CD14-positive monocyte (primary cell): ENCODE results near the gene COL6A1. TPM values are rescaled to one million over a fixed set of nuclear protein-coding genes. Genes with fewer than 3 reads are reported as not detected.

ENCODE experiments used
- DNase-seq, 3 donors: peaks; one replicate each; pipeline ENCODE4 v3.0.0-alpha.2; 2011 to 2022
- H2AFZ ChIP-seq: 2 replicates; pipeline ENCODE4 v1.6.0; 2012; ENCODE audit warnings: mild to moderate bottlenecking, low read depth, low read length, inconsistent platforms; ENCODE audit not compliant: insufficient read depth, poor library complexity, severe bottlenecking
- H3K27ac ChIP-seq, 2 donors: 1 replicate in 1 of 2; 2 replicates in 1 of 2; pipeline ENCODE4 v1.5.1; 2012 to 2013; ENCODE audit warnings: low read length in 2 of 2, control low read depth in 1 of 2, inconsistent platforms in 1 of 2, low read depth in 1 of 2, mild to moderate bottlenecking in 1 of 2
- H3K27me3 ChIP-seq, 2 donors: one replicate each; pipeline versions ENCODE4 v1.6.0 to v1.6.1; 2011 to 2013; ENCODE audit warnings: low read length in 2 of 2; ENCODE audit not compliant: control insufficient read depth in 2 of 2, insufficient read depth in 2 of 2
- H3K36me3 ChIP-seq, 2 donors: replicated peaks in 1 of 2; 1 replicate in 1 of 2; 2 replicates in 1 of 2; pipeline versions ENCODE4 v1.5.1 to v1.6.1; 2012 to 2013; ENCODE audit warnings: low read length in 2 of 2, control low read depth in 1 of 2, inconsistent platforms in 1 of 2, mild to moderate bottlenecking in 1 of 2; ENCODE audit not compliant: insufficient read depth in 2 of 2, control insufficient read depth in 1 of 2
- H3K4me1 ChIP-seq, 2 donors: 1 replicate in 1 of 2; 2 replicates in 1 of 2; pipeline versions ENCODE4 v1.5.1 to v1.6.1; 2012 to 2013; ENCODE audit warnings: low read length in 2 of 2, control low read depth in 1 of 2, inconsistent platforms in 1 of 2, mild to moderate bottlenecking in 1 of 2, moderate library complexity in 1 of 2; ENCODE audit not compliant: insufficient read depth in 2 of 2, control insufficient read depth in 1 of 2
- H3K4me2 ChIP-seq: replicated peaks from 2 replicates; pipeline ENCODE3; 2012; ENCODE audit warnings: low read length, moderate library complexity, mild to moderate bottlenecking; ENCODE audit not compliant: poor library complexity, severe bottlenecking; ENCODE audit errors: extremely low read depth
- H3K4me3 ChIP-seq, 3 experiments: fragments of 200-600 bp in 1 of 3; sonication (generic) in 1 of 3; replicated peaks in 1 of 3; 1 replicate in 2 of 3; 2 replicates in 1 of 3; pipeline ENCODE4 v1.5.1; 2011 to 2013; ENCODE audit warnings: low read length in 3 of 3, mild to moderate bottlenecking in 3 of 3, control low read depth in 2 of 3, low read depth in 2 of 3, inconsistent platforms in 1 of 3, moderate library complexity in 1 of 3
- H3K79me2 ChIP-seq: 2 replicates; pipeline ENCODE4 v1.6.0; 2012; ENCODE audit warnings: mild to moderate bottlenecking, control low read depth, inconsistent platforms, low read length, moderate library complexity; ENCODE audit not compliant: insufficient read depth
- H3K9ac ChIP-seq: 2 replicates; pipeline ENCODE4 v1.6.0; 2017; ENCODE audit warnings: low read length, mild to moderate bottlenecking; ENCODE audit not compliant: insufficient read depth, poor library complexity, severe bottlenecking
- H3K9me3 ChIP-seq, 2 donors: replicated peaks in 1 of 2; 1 replicate in 1 of 2; 2 replicates in 1 of 2; pipeline versions ENCODE4 v1.5.1 to v1.6.1; 2012 to 2013; ENCODE audit warnings: low read length in 2 of 2, control low read depth in 1 of 2; ENCODE audit not compliant: control insufficient read depth in 1 of 2, insufficient read depth in 1 of 2
- H4K20me1 ChIP-seq: 2 replicates; pipeline ENCODE4 v1.6.0; 2012; ENCODE audit warnings: mild to moderate bottlenecking, low read length, control low read depth, moderate library complexity; ENCODE audit not compliant: insufficient read depth
- H3K27ac Mint-ChIP-seq, 7 donors: one replicate each; pipeline ENCODE4 v1.8.0; 2020; ENCODE audit warnings: mild to moderate bottlenecking in 7 of 7, mixed read lengths in 7 of 7, moderate library complexity in 6 of 7, inconsistent platforms in 2 of 7
- H3K27me3 Mint-ChIP-seq, 3 donors: one replicate each; pipeline ENCODE4 v1.8.0; 2021 to 2022; ENCODE audit warnings: low read depth in 3 of 3, mild to moderate bottlenecking in 3 of 3, mixed read lengths in 3 of 3, moderate library complexity in 3 of 3, inconsistent platforms in 1 of 3
- H3K36me3 Mint-ChIP-seq, 2 donors: one replicate each; pipeline ENCODE4 v1.8.0; 2020; ENCODE audit warnings: mixed read lengths in 2 of 2, inconsistent platforms in 1 of 2, mild to moderate bottlenecking in 1 of 2
- H3K4me1 Mint-ChIP-seq: one replicate; pipeline ENCODE4 v1.8.0; 2020; ENCODE audit warnings: mild to moderate bottlenecking, mixed read lengths
- H3K4me3 Mint-ChIP-seq, 2 donors: one replicate each; pipeline ENCODE4 v1.8.0; 2020; ENCODE audit warnings: mild to moderate bottlenecking in 2 of 2, mixed read lengths in 2 of 2, moderate library complexity in 1 of 2
- H3K9me3 Mint-ChIP-seq, 7 donors: one replicate each; pipeline ENCODE4 v1.8.0; 2020 to 2022; ENCODE audit warnings: mixed read lengths in 7 of 7, mild to moderate bottlenecking in 6 of 7, moderate library complexity in 6 of 7, inconsistent platforms in 2 of 7
- CTCF ChIP-seq: fragments of 200-600 bp; IDR thresholded peaks from one replicate; pipeline ENCODE4 v1.8.0; 2022; ENCODE audit warnings: antibody characterized with exemption, mild to moderate bottlenecking
- WGBS: methylation state at CpG from one replicate; pipeline ENCODE4 v1.1.5; 2013; ENCODE audit warnings: missing lambda C conversion rate; ENCODE audit not compliant: insufficient coverage; 5-methylcytosine and 5-hydroxymethylcytosine counted together
- intact Hi-C, 2 donors: fragments of 100-400 bp; cut with micrococcal nuclease; formaldehyde crosslinking; loops; one replicate each; pipeline versions ENCODE4 v1.15.0 to v1.15.1; 2023
- polyA plus RNA-seq, 3 donors: library from polyadenylated mRNA; depleted of rRNA in 1 of 3; unstranded in 2 of 3; stranded (reverse) in 1 of 3; fragments of 300-500 nt in 2 of 3; fragments of >200 nt in 1 of 3; fragmentation: Illumina TruSeq in 2 of 3; gene quantifications; 1 replicate in 2 of 3; 2 replicates in 1 of 3; pipeline ENCODE4 v1.2.3, GENCODE V29; 2012 to 2021

Gene COL6A1
- polyA plus RNA-seq, 3 donors = 0.08 to 0.11 (median 0.10) TPM

GRCh38 chr21:46014828-46015227 lies 33.3 kb downstream of the COL6A1 start:
- H3K4me1 Mint-ChIP-seq = peaks cover 2% of the 10 kb centered on the region
- 72% methylated on average over 2 of the region's 2 CpGs for WGBS
- intact Hi-C loops = no loop called here

GRCh38 chr21:46017148-46017547 lies 35.6 kb downstream of the COL6A1 start:
- peaks cover 2 to 9% of the 10 kb centered on the region in 2 donors for H3K27me3 ChIP-seq
- intact Hi-C loops = no loop called here
- H3K9me3 Mint-ChIP-seq = peaks cover 0 to 3% (median 1%) of the 10 kb centered on the region in 7 donors
- H3K27ac ChIP-seq = no peak overlapping the region
- peaks cover 2% of the 10 kb centered on the region for H3K4me1 Mint-ChIP-seq
- H3K36me3 ChIP-seq = no peaks in the 10 kb centered on the region
- no peak overlapping the region for H2AFZ ChIP-seq
- H3K9ac ChIP-seq = no peak overlapping the region
- no peaks in the 10 kb centered on the region for H4K20me1 ChIP-seq
- TF ChIP-seq CTCF = no peak
- no peaks in the 10 kb centered on the region for H3K36me3 Mint-ChIP-seq
- no peaks in the 10 kb centered on the region for H3K4me1 ChIP-seq
- no peaks in the 10 kb centered on the region for H3K9me3 ChIP-seq
- no peak overlapping the region for H3K27ac Mint-ChIP-seq
- H3K4me2 ChIP-seq = no peak overlapping the region
- no peak overlapping the region for H3K4me3 Mint-ChIP-seq
- no peak for DNase-seq
- H3K27me3 Mint-ChIP-seq = peaks cover 12 to 15% (median 14%) of the 10 kb centered on the region in 3 donors
- no peaks in the 10 kb centered on the region for H3K79me2 ChIP-seq
- H3K4me3 ChIP-seq = no peak overlapping the region

More at GRCh38 chr21:46014828-46015227, 33.3 kb downstream of the COL6A1 start:
- Histone ChIP-seq H3K27ac (no peak overlapping the region), H3K4me2 (no peak overlapping the region), H3K27me3 (peaks cover 2 to 9% of the 10 kb centered on the region in 2 donors), H2AFZ (no peak overlapping the region), H3K4me3 (no peak overlapping the region), H3K79me2 (no peaks in the 10 kb centered on the region), H4K20me1 (no peaks in the 10 kb centered on the region), H3K36me3 (no peaks in the 10 kb centered on the region), H3K9ac (no peak overlapping the region), H3K9me3 (no peaks in the 10 kb centered on the region), H3K4me1 (no peaks in the 10 kb centered on the region)
- H3K27me3 Mint-ChIP-seq = peaks cover 7 to 15% (median 13%) of the 10 kb centered on the region in 3 donors
- no peaks in the 10 kb centered on the region for H3K36me3 Mint-ChIP-seq
- H3K9me3 Mint-ChIP-seq = peaks cover 0 to 3% (median 1%) of the 10 kb centered on the region in 7 donors
- no peak for DNase-seq
- no peak overlapping the region for H3K27ac Mint-ChIP-seq
- no peak overlapping the region for H3K4me3 Mint-ChIP-seq
- TF ChIP-seq CTCF = no peak
